ENCODE data around the gene NBR1. TPM values are rescaled to one million over a fixed set of nuclear protein-coding genes. Genes with fewer than 3 reads are reported as not detected.

NBR1 gene
- total and polyA plus RNA-seq, 2 of the 4 experiments (the other 2 are of a cell fraction) = 52.4 to 132 TPM

DNA sequence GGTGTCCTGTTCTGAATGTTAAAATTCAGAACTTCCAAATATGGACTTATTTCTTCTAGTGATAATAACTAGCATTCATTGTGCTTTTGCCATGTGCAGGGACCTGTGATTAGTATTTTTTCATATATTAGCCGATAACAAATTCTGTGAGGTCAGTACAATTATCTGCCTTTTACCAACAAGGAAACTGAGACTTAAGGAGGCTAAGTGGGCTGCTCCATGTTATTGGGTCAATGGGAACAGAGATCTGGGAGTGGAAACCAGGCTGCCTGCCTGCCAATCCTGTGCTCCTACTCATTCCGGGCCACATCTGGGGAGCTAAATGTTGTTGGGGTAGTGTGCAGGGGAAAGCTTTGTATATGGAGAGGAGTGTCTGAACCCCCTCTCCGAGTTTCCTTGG, 44.3 kb downstream of the NBR1 start:
- Histone ChIP-seq H3K23ac (ENCODE audit: low read depth, low read length) (no peak overlapping the region), H3K9ac (ENCODE audit: low read depth, low read length) (no peak overlapping the region), H2BK15ac (ENCODE audit: low read depth, low read length) (no peak overlapping the region), H3K4me3 (ENCODE audit: insufficient read depth, low read depth, low read length) (no peak overlapping the region), H3K9me3 (ENCODE audit: control insufficient read depth, insufficient read depth, low read length) (no peaks in the 10 kb centered on the region), H2BK120ac (ENCODE audit: low read depth, low read length) (no peak overlapping the region), H3K18ac (ENCODE audit: low read depth, low read length) (no peak overlapping the region), H3K56ac (ENCODE audit: extremely low read depth, insufficient read depth, low read length) (no peak overlapping the region), H3K9me1 (ENCODE audit: insufficient read depth, low read length) (peaks cover 22% of the 10 kb centered on the region), H4K20me1 (ENCODE audit: insufficient read depth, low read length) (no peaks in the 10 kb centered on the region), H4K8ac (ENCODE audit: low read depth in 2 of 2, low read length in 2 of 2) (no peak overlapping the region), H3K36me3 (ENCODE audit: control insufficient read depth, insufficient read depth, low read length) (peaks cover 37% of the 10 kb centered on the region), H3K27ac (ENCODE audit: insufficient read depth, low read length) (no peak overlapping the region), H2AK9ac (replicated peaks; ENCODE audit: low read depth, low read length, poor library complexity) (no peak overlapping the region), H3K4me2 (ENCODE audit: low read depth, low read length) (no peak overlapping the region), H2BK5ac (ENCODE audit: low read depth, low read length, poor library complexity, severe bottlenecking) (no peak overlapping the region), H3K79me1 (ENCODE audit: low read depth in 1 of 2, low read length in 2 of 2) (peaks cover 18 to 46% of the 10 kb centered on the region in 2 experiments), H2BK20ac (ENCODE audit: low read depth, low read length) (no peak overlapping the region), H3K27me3 (ENCODE audit: control insufficient read depth, insufficient read depth, low read length) (no peaks in the 10 kb centered on the region), H2AK5ac (ENCODE audit: low read depth, low read length) (no peak overlapping the region), H4K5ac (ENCODE audit: low read depth, low read length) (no peak overlapping the region), H3K14ac (replicated peaks; ENCODE audit: low read depth, low read length) (no peak overlapping the region), H3K4ac (ENCODE audit: low read depth, low read length) (no peak overlapping the region), H4K91ac (ENCODE audit: insufficient read depth, low read depth, low read length) (no peak overlapping the region), H2AFZ (replicated peaks; ENCODE audit: low read length, poor library complexity) (no peak overlapping the region), H3K4me1 (ENCODE audit: control insufficient read depth, insufficient read depth, low read length) (peaks cover 16% of the 10 kb centered on the region)
- no peak for DNase-seq
- WGBS, 2 experiments (ENCODE audit: extremely low coverage in 2 of 2, insufficient read length in 1 of 2) = no CpG with 5 or more reads among the region's 3 CpGs
- TF ChIP-seq RFX5 (IDR thresholded peaks at IDR 0.05; ENCODE audit: low read depth, low read length) (no peak), CEBPB (IDR thresholded peaks at IDR 0.05; ENCODE audit: low read depth, low read length) (no peak), MAFK (IDR thresholded peaks at IDR 0.05; ENCODE audit: low read depth, low read length) (no peak), BHLHE40 (IDR thresholded peaks at IDR 0.05; ENCODE audit: low read depth, low read length) (no peak), POLR2A (IDR thresholded peaks at IDR 0.05; ENCODE audit: low read depth, low read length) (no peak), NFE2L2 (IDR thresholded peaks at IDR 0.05; ENCODE audit: low read depth, low read length) (no peak), MXI1 (IDR thresholded peaks at IDR 0.05; ENCODE audit: borderline replicate concordance, low read depth, low read length) (no peak), RCOR1 (IDR thresholded peaks at IDR 0.05; ENCODE audit: insufficient replicate concordance, low read length) (no peak), MAZ (IDR thresholded peaks at IDR 0.05; ENCODE audit: borderline replicate concordance, low read depth, low read length) (no peak)
- TF ChIP-seq, protein P1, sequence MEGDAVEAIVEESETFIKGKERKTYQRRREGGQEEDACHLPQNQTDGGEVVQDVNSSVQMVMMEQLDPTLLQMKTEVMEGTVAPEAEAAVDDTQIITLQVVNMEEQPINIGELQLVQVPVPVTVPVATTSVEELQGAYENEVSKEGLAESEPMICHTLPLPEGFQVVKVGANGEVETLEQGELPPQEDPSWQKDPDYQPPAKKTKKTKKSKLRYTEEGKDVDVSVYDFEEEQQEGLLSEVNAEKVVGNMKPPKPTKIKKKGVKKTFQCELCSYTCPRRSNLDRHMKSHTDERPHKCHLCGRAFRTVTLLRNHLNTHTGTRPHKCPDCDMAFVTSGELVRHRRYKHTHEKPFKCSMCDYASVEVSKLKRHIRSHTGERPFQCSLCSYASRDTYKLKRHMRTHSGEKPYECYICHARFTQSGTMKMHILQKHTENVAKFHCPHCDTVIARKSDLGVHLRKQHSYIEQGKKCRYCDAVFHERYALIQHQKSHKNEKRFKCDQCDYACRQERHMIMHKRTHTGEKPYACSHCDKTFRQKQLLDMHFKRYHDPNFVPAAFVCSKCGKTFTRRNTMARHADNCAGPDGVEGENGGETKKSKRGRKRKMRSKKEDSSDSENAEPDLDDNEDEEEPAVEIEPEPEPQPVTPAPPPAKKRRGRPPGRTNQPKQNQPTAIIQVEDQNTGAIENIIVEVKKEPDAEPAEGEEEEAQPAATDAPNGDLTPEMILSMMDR (conservative IDR thresholded peaks at IDR 0.05; ENCODE audit: low read depth, low read length) = no peak
- TF ChIP-seq, protein P2, sequence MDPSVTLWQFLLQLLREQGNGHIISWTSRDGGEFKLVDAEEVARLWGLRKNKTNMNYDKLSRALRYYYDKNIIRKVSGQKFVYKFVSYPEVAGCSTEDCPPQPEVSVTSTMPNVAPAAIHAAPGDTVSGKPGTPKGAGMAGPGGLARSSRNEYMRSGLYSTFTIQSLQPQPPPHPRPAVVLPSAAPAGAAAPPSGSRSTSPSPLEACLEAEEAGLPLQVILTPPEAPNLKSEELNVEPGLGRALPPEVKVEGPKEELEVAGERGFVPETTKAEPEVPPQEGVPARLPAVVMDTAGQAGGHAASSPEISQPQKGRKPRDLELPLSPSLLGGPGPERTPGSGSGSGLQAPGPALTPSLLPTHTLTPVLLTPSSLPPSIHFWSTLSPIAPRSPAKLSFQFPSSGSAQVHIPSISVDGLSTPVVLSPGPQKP (IDR thresholded peaks at IDR 0.05; ENCODE audit: borderline replicate concordance, low read depth, low read length) = no peak
- no TSS peak for BruUV-seq (replicated peaks)
- CTCF ChIA-PET = interaction anchor here (0.6 kb wide), 1 partner anchor 17 kb away, joined by 3 read pairs; no protein-coding TSS in a partner anchor
- in situ Hi-C loops (cut with MboI; ENCODE audit: low sequenced_read_pairs) = loop anchor here (25.0 kb wide), 1 partner anchor 97 kb away; no protein-coding TSS in a partner anchor
- no peak for ATAC-seq (ENCODE audit: low read depth)
- POLR2A ChIA-PET (ENCODE audit: unreplicated experiment) = no interaction called here
- dilution Hi-C loops (cut with HindIII; ENCODE audit: low sequenced_read_pairs, unreplicated experiment) = no loop called here
- intact Hi-C loops (cut with micrococcal nuclease) = loop anchor here (10.0 kb wide), 1 partner anchor 299 kb away; no protein-coding TSS in a partner anchor
